ENCODE results near the gene KLC3.

KLC3 gene

GRCh38 chr19:45368737-45369340 is 28.3 kb downstream of the KLC3 start:
- H3K27ac Mint-ChIP-seq: no peak overlapping the region
- no peak for ATAC-seq
- H3K4me3 Mint-ChIP-seq: peak overlapping the region; percentile 37
- H3K36me3 Mint-ChIP-seq: peaks cover 6% of the 10 kb centered on the region
- H3K4me1 Mint-ChIP-seq: peaks cover 11% of the 10 kb centered on the region
- H3K9me3 Mint-ChIP-seq: no peaks in the 10 kb centered on the region
- DNase-seq (ENCODE audit: low spot score in 2 of 2): no peak

- ATAC-seq: peak; percentile 99
- Mint-ChIP-seq H3K4me1 (peaks cover 11% of the 10 kb centered on the region), H3K27ac (peak within 1 kb of the TSS; percentile 93), H3K36me3 (peaks cover 6% of the 10 kb centered on the region), H3K4me3 (peak within 1 kb of the TSS; percentile 69), H3K9me3 (no peaks in the 10 kb centered on the region)
- peak; percentile 99 to 100 for DNase-seq (ENCODE audit: low spot score in 2 of 2)
These were observed 30.1 kb downstream of the KLC3 start, which contains the start of gene ERCC2 for GRCh38 chr19:45370410-45371204. TSS of gene ERCC2 (minus strand) at chr19:45370573. CDS start at chr19:45370540, 33 bp downstream.

GRCh38 chr19:45376045-45376724 is 35.6 kb downstream of the KLC3 start:
- DNase-seq (ENCODE audit: low spot score in 2 of 2): no peak
- H3K9me3 Mint-ChIP-seq: no peaks in the 10 kb centered on the region
- peaks cover 11% of the 10 kb centered on the region for H3K4me1 Mint-ChIP-seq
- H3K4me3 Mint-ChIP-seq: no peak overlapping the region
- no peaks in the 10 kb centered on the region for H3K36me3 Mint-ChIP-seq
- no peak for ATAC-seq
- H3K27ac Mint-ChIP-seq: peak overlapping the region; percentile 64

- Mint-ChIP-seq H3K4me3 (no peak overlapping the region), H3K4me1 (peaks cover 11% of the 10 kb centered on the region), H3K27ac (no peak overlapping the region), H3K9me3 (no peaks in the 10 kb centered on the region), H3K36me3 (no peaks in the 10 kb centered on the region)
- DNase-seq (ENCODE audit: low spot score in 2 of 2) (no peak), ATAC-seq (no peak)
These were observed 39.6 kb downstream of the KLC3 start for GRCh38 chr19:45380107-45380506.

- no peak for DNase-seq (ENCODE audit: low spot score in 2 of 2)
- H3K4me1 Mint-ChIP-seq: peaks cover 11% of the 10 kb centered on the region
- peak overlapping the region; percentile 48 for H3K27ac Mint-ChIP-seq
- no peaks in the 10 kb centered on the region for H3K36me3 Mint-ChIP-seq
- no peak for ATAC-seq
- H3K9me3 Mint-ChIP-seq: no peaks in the 10 kb centered on the region
- H3K4me3 Mint-ChIP-seq: no peak overlapping the region
These were observed 41.9 kb downstream of the KLC3 start for GRCh38 chr19:45382426-45382825.

DNA sequence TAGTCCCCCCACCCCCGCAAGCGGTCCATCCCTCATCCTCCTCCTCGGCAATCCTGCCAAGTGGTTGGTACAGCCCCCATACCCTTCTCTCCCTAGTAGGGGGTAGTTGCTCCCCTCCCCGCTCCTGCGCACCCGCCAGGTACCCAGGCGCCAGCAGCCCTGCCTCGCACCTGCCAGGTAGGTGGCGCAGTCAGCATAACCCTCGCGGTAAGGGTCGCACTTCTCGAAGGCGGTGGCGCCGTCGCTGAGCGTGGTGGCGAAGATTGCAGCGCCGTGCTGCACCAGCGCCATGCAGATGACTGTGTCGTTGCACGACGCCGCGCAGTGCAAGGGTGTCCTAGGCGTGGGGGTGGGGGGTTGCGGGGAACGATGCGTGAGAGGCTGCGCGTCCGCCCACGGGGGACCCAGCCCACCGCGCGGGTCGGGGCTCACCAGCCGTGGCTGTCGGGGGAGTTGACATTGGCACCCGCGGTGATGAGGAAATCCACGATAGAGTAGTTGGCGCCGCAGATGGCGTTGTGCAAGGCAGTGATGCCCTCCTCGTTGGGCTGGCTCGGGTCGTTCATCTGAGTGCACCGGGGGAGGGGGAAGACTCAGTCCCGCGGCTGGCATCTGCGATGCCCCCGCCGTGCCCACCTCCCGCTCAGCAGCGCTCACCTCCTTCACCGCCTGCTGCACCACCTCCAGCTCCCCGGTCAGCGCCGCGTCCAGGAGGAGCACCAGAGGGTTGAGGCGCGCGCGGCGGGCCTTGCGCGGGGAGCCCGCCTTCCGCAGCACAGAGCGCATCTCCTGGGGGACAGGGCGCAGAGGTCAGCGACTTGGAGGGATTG is 45.1 kb downstream of the KLC3 start:
- Mint-ChIP-seq H3K4me3 (no peak overlapping the region), H3K9me3 (no peaks in the 10 kb centered on the region), H3K4me1 (no peaks in the 10 kb centered on the region), H3K36me3 (no peaks in the 10 kb centered on the region), H3K27ac (no peak overlapping the region)
- DNase-seq (ENCODE audit: low spot score in 2 of 2): no peak
- peak; percentile 44 for ATAC-seq

DNA sequence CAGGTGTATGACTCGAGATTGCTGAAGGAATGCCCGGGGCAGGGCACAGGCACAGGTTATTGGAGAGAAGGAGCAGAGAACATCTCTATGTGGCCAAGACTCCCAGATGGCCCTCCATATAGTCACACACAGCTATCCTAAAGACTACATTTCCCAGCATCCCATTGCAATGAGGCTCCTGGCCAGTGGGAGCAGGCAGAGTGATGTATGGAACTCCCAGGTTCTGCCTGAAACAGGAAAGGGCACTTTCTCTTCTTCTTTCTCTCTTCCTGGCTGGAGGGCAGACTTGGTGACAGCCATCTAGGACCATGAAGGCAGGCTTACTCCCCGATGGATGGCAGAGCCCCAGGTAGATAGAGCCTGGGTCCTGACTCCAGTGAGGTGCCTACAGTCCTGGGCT is 50.8 kb downstream of the KLC3 start:
- Mint-ChIP-seq H3K4me3 (no peak overlapping the region), H3K27ac (no peak overlapping the region), H3K36me3 (peaks cover 5% of the 10 kb centered on the region), H3K9me3 (no peaks in the 10 kb centered on the region), H3K4me1 (no peaks in the 10 kb centered on the region)
- DNase-seq (ENCODE audit: low spot score in 2 of 2) (no peak), ATAC-seq (peak; percentile 42)

DNA sequence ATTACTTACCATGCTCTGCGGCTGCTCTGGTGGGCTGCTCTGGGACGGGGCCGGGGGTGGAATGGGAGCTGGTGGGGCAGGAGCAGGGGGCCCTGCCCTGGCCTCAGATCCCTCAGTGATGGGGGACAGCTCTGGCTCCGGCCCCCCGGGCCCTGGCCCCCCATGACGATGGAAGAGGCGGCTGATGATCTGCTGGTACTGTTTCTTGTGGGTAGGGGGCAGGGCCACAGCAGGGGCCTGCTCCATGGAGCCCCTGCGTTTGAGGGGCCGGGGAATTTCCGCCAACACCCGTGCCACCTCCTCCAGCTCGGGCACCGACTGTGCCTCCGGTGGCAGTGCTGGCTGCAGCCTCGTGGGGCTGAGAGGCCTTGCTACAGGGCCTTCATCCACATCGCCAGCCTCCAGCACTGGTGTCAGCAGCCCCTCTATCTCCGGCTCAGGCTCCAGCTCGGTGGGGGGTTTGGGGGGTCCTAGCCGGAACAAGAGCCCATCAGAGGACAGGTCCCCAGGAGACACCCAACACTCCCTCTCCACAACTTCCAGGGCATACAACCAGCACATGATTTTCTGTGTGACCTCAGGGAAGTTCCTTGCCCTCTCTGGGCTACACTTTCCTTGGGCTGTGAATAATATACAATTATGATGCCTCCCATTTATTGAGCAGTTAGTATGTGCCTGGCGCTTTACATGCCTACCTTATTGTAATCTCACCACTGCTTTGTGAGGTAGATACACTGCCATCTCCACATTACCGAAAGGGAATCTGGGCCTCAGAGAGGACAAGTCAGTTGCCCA is 51.5 kb downstream of the KLC3 start:
- no peak overlapping the region for H3K27ac Mint-ChIP-seq

GRCh38 chr19:45395821-45396617 is 55.5 kb downstream of the KLC3 start:
- Mint-ChIP-seq H3K4me3 (no peak overlapping the region), H3K36me3 (peaks cover 9% of the 10 kb centered on the region), H3K9me3 (no peaks in the 10 kb centered on the region), H3K4me1 (peaks cover 16% of the 10 kb centered on the region), H3K27ac (no peak overlapping the region)
- DNase-seq (ENCODE audit: low spot score in 2 of 2) (no peak), ATAC-seq (no peak)

More for the DNA sequence above, 51.5 kb downstream of the KLC3 start:
- DNase-seq (ENCODE audit: low spot score in 2 of 2) (no peak), ATAC-seq (no peak)
- Mint-ChIP-seq H3K36me3 (peaks cover 9% of the 10 kb centered on the region), H3K4me3 (no peak overlapping the region), H3K4me1 (peaks cover 3% of the 10 kb centered on the region), H3K9me3 (no peaks in the 10 kb centered on the region)

- H3K27ac Mint-ChIP-seq: no peak overlapping the region
- ATAC-seq (no peak), DNase-seq (ENCODE audit: low spot score in 2 of 2) (no peak)
- H3K4me1 Mint-ChIP-seq: peaks cover 35% of the 10 kb centered on the region
- peaks cover 14% of the 10 kb centered on the region for H3K36me3 Mint-ChIP-seq
- H3K9me3 Mint-ChIP-seq: no peaks in the 10 kb centered on the region
- no peak overlapping the region for H3K4me3 Mint-ChIP-seq
These were observed 59.6 kb downstream of the KLC3 start for GRCh38 chr19:45400192-45400591.
